Fibroblast of skin of back (primary cell): ENCODE results near the gene DISC1. TPM values are rescaled to one million over a fixed set of nuclear protein-coding genes. Genes with fewer than 3 reads are reported as not detected.
"Not testable (repeated sequence)": the region's sequence is repeated elsewhere in the genome, so short reads cannot be mapped to it uniquely, and the experiment has no call there.

Experiments used
- DNase-seq: peaks from one replicate; pipeline ENCODE4 v3.0.0-alpha.2; 2013
- polyA plus RNA-seq, 2 experiments: library from polyadenylated mRNA; unstranded; fragments of 120-200 nt; gene quantifications; one replicate each; pipeline ENCODE4 v1.2.1, GENCODE V29; 2013; ENCODE audit not compliant: insufficient read length in 2 of 2

The DISC1 gene
- 2.5 TPM for polyA plus RNA-seq (2013, experiment 1 of 2; ENCODE audit: insufficient read length)
- 2.5 TPM for polyA plus RNA-seq (2013, experiment 2 of 2; ENCODE audit: insufficient read length)

DNA sequence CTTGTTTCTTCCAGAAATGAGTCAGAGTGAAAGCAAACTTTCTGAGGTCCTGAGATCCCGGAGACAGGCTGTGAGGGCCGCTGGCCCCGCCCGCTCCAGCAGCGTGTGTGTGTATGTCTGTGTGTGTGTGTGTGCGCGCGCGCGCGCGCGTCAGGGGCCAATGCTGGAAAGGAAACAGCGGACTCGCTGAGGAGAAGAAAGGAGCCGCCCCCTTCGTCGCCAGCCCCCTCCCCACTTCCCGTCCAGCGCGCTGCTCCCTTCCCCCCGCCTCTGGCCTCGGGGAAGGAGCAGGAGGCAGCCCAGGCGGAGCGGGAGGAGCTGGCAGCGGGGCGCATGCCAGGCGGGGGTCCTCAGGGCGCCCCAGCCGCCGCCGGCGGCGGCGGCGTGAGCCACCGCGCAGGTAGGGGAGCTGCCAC is at the start of gene DISC1:
Gene DISC1, plus strand, starts transcription at position 256 of the 416 bp plus-strand sequence. Its CDS starts 78 bp downstream, at position 334.
- peak; percentile 85 for DNase-seq

GRCh38 chr1:231576804-231577718 is 49.5 kb upstream of the DISC1 start:
- no peak for DNase-seq

DNA sequence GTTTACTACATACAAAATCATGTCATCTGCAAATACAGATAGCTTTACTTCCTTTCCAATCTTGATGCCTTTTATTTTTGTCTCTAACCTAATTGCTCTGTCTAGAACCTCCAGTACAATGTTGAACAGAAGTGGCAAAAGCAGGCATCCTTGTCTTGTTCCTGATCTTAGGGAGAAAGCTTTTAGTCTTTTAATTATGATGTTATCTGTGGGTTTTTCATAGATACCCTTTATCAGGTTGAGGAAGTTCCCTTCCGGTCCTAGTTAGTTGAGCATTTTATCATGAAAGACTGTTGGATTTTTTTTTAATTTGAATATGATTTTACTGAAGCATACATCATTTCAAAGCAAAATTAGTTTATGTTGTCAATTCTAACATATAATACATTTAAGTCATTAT is 45.7 kb upstream of the DISC1 start:
- DNase-seq, result no peak

DNA sequence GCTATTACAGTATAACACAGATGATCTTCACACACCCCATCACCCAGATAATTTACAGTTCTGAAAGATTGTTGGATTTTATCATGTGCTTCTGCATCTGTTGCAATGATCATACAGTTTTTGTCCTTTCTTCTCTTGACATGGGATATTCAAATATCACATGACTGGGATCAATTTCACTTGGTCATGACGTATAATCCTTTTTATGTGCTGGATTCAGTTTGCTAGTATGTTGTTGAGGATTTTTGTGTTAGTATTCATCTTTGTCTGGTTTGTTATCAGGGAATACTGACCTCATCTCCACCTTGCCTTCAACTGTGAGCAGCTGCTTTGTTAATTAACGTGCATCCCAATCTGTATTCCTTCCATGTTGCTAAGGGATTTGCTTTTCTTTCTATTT is 44.7 kb upstream of the DISC1 start:
- no peak for DNase-seq

GRCh38 chr1:231583376-231583775 is 43.2 kb upstream of the DISC1 start:
- DNase-seq, result no peak

DNA sequence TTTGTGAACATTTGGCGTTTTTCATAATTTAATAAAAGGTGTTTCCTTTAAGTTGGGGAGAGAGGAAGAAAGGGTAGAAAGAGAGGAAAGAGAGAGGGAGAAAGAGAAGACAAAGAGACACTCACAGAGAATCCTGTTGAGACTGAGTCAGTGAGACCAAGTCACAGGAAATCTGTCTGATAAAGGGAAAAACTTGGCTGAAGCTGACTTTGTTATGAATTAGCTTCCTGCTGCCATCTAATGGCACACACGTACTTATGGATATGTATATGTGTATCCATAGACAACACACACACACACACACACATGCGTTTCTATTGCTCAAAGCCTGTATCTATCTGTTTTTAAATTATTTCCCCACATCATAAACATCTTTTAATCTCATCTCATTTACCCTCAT is 42.5 kb upstream of the DISC1 start:
- peak; percentile 74 for DNase-seq

DNA sequence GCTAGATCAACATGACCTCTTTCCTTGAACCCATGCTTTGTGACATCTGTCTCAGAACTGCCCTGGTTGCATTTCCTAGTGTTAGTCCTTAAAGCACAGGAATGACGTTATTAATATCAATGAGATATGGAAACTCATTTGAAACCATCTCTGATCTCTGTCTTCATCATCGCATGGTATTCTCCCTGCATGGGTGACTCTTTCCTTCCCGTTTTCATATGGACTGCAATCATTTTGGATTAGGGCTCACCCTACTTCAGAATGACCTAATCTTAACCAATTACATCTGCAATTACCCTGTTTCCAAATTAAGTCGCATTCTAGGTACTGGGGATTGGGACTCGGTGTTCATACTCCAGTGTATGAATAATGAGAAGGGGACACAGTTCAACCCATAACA is 41.7 kb upstream of the DISC1 start:
- DNase-seq, result no peak

GRCh38 chr1:231590453-231591198 is 36.0 kb upstream of the DISC1 start:
- peak; percentile 66 for DNase-seq

DNA sequence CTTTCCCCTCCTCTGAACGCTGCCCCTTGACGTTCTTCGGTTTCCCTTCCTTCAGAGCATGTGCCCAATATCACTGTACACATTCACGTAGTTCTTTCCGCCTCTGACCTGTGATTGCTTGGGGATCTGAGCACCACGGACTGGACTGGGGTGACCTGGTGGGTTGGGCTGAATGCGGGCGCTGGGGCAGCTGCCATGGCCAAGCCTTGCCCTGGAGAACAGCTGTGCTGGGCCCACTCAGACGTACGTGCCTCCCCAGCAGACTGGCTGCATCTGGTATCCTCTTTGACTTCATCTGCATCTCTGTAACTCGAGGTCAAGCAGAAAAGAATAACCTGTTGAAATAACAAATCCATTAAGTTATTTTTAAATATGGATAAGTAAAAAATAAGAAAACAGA is 35.1 kb upstream of the DISC1 start:
- no peak for DNase-seq

DNA sequence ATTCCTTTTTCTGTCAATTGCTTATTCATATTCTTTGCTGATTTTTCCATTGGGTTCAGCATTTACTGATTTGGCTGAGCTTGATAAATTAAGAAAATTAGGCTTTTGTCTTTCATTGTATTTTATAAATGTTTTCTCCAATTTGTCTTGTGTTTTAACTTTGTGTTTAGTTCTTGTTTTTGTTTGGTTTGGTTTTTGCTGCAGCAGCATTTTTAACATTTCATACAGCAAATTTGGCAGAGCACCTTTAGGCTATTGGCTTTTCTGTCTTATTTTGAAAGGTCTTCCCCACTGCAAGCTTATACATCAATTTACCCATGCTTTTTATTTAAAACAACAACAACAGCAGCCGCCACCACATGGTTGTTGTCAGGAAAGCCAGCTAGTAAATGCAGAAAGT is 33.8 kb upstream of the DISC1 start:
- DNase-seq, result no peak

DNA sequence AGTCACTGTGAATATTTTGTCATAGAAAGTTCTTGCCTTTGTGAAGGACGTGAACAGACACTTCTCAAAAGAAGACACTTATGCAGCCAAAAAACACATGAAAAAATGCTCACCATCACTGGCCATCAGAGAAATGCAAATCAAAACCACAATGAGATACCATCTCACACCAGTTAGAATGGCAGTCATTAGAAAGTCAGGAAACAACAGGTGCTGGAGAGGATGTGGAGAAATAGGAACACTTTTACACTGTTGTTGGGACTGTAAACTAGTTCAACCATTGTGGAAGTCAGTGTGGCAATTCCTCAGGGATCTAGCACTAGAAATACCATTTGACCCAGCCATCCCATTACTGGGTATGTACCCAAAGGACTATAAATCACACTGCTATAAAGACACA is 33.3 kb upstream of the DISC1 start:
- DNase-seq, result not testable (repeated sequence)

DNA sequence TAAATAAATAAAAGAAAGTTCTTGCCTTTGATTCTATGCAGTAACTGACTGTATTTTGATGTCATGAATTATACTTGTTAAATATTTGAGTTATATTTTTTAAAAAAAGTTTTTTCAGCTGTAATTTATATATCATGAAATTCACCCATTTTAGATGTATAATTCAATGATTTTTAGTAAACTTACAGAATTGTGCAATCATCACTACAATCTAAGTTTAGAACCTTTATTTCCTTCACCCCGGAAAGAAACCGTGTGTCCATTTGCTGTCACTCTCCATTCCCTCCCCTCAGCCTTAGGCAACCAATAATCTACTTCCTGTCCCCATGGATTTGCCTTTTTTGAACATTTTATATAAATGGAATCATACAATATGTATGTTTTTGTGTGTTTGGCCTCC is 32.5 kb upstream of the DISC1 start:
- no peak for DNase-seq

GRCh38 chr1:231594749-231595148 is 31.8 kb upstream of the DISC1 start:
- no peak for DNase-seq

DNA sequence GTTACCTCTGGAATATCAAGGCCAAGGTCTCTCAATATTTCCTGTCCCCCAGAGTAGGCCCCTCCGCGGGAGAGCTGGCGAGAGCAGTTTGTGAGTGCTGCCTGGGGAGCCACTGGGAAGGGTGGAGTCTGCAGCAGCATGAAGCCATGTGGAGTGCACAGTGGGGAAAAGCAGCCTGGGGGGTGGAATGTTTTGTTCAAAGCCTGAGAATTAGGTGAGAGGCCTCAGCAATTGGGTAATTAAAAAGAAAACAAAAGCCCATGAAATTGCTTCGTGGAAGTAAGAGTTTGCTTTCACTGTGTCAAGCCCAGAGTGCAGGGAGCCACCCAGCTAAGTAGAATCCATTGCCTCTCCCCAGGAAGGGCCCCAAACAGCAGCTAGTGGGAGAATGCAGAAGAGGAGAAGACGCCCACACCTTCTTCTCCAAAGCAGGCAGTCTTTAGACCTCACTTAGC is 30.2 kb upstream of the DISC1 start:
- no peak for DNase-seq

DNA sequence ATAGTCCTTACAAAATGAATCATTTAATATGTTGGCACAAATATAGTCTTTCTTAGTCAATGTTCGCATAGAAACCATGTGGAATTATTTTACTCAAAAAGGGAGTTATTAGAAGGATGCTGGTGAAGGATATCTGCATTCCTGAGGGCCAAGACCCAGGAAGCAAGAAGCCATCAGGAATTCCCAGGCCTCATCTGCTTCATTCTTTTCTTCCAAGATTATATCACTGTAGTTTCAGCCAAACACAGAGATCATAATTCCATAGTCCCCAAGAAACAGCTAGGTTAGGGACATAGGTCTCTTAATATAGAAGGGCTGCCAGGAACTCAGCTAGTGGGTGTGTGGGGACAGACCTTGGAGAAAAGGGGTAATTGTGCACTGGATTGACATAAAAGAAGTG is 28.6 kb upstream of the DISC1 start:
- no peak for DNase-seq

DNA sequence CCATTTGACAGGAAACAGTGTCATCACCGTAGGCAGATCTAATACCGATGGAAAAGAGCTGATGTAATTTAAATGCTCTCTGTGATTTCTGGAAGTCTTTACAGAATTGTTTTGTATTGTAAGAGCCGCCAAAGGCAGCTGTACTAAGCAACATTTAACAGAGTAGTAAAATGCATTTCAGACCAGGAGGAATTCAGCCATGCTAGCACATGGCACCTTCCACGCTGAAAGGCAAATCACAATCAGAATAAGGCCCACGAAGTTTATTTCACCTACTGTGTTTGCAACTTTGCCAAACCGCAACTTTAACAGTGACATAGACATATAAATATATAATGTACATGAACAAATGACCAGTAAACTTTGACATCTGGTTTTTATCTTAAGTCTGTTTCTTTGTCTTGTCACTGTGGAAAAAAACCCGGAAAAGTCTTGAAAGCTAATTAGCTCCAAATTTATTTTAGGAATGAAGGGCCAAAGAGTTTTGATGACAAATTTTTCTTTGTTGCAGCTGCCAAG is 26.1 kb upstream of the DISC1 start:
- DNase-seq, result peak; percentile 31

GRCh38 chr1:231601824-231602672 is 24.5 kb upstream of the DISC1 start:
- DNase-seq, result no peak

- DNase-seq, result no peak
Observed at GRCh38 chr1:231602673-231602984, 24.0 kb upstream of the DISC1 start.

DNA sequence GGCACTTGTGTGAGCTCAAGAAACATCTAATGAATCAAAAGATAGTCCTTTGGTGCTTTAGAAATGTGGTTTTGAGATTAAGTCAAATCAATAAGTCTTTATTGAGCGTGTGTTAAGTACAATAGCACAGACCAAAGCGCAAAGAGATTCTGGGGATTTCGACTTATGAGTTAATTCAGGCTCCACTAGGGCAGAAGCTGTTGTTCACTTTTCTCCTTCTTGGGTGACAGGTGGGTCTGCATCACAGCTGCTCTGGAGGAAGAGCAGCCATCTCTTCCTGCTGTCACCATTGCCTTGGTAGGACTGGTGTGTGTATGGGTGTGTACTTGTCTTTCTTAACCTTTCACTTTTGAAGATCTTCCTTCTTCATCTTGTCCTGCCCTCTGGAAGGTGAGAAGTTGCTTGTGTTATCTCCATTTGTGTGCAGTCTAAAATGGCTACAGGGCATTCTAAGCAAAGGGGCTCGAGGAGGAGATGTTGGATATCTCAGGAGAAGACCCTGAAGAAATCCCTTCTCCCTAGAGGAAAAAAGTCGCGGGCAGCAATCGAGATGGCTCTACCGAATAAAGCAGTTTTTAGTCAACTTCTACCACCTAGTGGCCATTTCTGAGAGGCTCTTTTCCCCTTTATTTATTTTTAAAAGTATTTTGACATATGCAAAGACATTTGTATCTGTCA is 22.9 kb upstream of the DISC1 start:
- DNase-seq, result peak; percentile 57

- no peak for DNase-seq
Observed at GRCh38 chr1:231604276-231604621, 22.3 kb upstream of the DISC1 start.

GRCh38 chr1:231605149-231606100 is 21.2 kb upstream of the DISC1 start:
- no peak for DNase-seq
